Stimulated activated CD8-positive, alpha-beta memory T cell treated with anti-CD3 and anti-CD28 coated beads, Interleukin-4, amount 100 ng/mL, for 1 hour (primary cell): ENCODE results near the gene AGAP3.

ENCODE experiments used
- DNase-seq, 2 donors: peaks; one replicate each; pipeline ENCODE4 v3.0.0-alpha.2; 2020; ENCODE audit warnings: low read depth in 2 of 2, low spot score in 1 of 2

Gene AGAP3

DNA sequence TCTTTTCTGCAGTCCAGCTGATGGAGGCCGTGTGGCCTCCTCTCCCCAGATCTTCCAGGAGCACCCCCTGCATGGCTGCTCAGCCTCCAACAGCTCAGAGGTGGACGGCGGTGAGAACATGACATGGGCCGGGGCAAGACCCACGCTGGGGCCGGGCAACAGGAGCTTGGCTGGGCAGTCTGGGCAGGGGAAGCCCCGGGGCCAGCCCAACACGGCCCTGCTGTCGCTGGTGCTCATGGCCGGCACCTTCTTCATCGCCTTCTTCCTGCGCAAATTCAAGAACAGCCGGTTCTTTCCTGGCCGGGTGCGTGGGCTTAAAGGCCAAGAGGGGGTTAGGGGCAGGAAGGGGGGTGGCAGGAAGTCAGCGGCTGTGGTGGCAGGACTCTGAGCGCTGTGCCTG lies 12.3 kb upstream of the AGAP3 start:
- no peak for DNase-seq

DNA sequence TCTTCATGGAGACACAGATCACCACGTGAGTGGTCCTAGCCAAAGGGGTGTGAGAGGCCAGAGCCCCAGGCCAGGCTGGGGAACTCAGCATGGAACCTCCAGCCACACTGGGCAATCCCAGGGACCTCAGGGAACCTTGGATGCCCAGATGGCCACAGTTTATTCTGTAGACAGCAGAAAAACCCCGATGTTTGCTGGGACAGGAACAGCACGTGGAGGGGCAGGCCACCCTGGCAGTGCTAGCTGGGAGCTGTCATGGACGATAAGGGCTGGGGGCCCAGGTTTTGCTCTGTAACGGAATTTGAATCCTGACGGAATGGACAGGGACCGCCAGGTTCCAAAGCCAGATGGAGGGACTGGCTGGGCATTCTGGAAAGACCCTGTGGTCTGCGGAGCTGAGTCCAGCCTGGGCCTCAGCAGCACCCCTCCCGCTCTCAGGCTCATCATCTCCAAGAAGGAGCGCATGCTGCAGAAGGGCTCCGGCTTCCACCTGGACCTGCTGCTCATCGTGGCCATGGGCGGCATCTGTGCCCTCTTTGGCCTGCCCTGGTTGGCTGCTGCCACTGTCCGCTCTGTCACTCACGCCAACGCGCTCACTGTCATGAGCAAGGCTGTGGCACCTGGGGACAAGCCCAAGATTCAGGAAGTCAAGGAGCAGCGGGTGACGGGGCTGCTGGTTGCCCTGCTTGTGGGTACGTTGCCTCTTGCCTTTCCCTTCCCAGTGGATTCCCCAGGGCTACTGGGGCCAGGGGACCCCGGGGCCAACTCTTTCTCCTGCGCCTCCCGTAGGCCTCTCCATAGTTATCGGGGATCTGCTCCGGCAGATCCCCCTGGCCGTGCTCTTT lies 11.2 kb upstream of the AGAP3 start:
- DNase-seq = no peak

DNA sequence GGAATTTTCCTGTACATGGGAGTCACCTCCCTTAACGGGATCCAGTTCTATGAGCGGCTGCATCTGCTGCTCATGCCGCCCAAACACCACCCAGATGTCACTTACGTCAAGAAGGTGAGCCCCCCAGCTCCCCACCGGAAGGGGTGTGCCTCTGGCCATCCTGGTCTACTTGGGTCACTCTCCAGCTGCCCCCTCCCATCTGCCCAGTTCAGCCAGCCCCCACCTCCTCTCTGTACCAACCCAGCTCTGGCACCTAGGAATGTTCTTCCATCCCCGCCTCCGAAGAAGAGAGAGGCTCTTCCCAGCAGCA lies 10.7 kb upstream of the AGAP3 start:
- DNase-seq = no peak

GRCh38 chr7:151075978-151076426 lies 10.3 kb upstream of the AGAP3 start:
- no peak for DNase-seq

- no peak for DNase-seq
Measured at GRCh38 chr7:151076863-151077704, 9.2 kb upstream of the AGAP3 start.

DNA sequence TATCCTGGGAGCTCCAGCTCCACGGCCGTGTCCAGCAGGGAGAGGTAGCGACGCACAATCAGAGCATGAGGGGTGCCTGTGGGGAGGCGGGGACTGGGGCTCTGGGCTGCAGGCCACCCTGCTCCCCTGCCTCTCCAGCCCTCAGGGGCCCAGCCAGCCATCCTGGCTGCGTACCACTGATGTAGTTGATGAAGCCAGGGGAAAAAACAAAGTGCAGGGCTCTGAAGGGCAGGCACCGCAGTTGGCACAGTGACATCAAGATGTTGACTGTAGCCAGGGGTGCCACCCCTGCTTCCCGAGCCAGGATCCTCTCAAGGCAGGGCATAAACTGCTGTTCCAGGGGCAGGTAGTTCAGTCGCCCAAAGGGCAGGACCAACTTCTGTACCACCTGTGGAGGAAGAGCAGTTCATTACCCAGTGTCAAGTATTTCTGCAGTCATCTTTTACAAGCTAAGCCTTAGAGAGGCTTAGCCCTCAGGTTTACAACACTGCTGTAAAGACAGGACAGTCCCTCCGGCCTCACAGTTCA lies 8.5 kb upstream of the AGAP3 start:
- DNase-seq = no peak

- no peak for DNase-seq
Measured at GRCh38 chr7:151078233-151079040, 7.8 kb upstream of the AGAP3 start.

GRCh38 chr7:151079199-151079910 lies 6.9 kb upstream of the AGAP3 start:
- no peak for DNase-seq

- DNase-seq = no peak
Measured at GRCh38 chr7:151080067-151080521, 6.2 kb upstream of the AGAP3 start.

DNA sequence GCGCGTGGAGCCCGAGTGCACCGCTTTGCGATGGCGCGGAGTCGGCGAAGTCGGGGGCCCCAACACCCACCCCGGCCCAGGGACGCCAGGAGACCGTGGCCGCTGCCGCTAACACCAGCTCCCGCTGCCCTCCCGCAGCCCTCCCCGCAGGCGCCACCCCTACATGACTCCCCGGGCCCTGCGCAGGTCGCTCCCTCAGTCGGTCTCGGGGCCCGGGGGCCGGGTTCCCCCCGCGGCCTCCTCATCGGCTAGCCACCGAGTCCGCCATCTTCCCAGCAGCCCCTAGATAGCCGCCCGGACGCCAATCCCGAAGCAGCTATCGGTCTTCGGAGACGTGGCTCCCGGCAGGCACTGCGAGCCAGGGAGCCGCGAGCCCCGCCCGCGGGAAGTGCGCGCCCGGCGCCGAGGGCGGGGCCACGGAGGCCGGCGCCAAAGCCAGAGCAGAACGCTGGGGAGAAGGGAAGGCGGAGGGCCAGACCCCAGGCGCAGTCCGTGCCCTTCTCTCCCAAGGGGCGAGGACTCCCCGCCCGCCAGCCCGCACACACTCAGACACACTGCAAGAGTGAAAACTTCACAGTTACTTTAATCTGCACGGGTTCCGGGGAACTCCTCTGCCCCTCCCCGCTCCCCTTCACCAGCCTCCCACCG lies 5.6 kb upstream of the AGAP3 start, which contains the start of gene FASTK:
TSS of gene FASTK (minus strand) at position 288 of the 648 bp plus-strand sequence. CDS start at position 245, 43 bp downstream.
- peak; percentile 59 to 73 for DNase-seq

- no peak for DNase-seq
Measured at GRCh38 chr7:151081170-151082101, 4.8 kb upstream of the AGAP3 start.

- DNase-seq = no peak
Measured at GRCh38 chr7:151082141-151083070, 3.9 kb upstream of the AGAP3 start.

DNA sequence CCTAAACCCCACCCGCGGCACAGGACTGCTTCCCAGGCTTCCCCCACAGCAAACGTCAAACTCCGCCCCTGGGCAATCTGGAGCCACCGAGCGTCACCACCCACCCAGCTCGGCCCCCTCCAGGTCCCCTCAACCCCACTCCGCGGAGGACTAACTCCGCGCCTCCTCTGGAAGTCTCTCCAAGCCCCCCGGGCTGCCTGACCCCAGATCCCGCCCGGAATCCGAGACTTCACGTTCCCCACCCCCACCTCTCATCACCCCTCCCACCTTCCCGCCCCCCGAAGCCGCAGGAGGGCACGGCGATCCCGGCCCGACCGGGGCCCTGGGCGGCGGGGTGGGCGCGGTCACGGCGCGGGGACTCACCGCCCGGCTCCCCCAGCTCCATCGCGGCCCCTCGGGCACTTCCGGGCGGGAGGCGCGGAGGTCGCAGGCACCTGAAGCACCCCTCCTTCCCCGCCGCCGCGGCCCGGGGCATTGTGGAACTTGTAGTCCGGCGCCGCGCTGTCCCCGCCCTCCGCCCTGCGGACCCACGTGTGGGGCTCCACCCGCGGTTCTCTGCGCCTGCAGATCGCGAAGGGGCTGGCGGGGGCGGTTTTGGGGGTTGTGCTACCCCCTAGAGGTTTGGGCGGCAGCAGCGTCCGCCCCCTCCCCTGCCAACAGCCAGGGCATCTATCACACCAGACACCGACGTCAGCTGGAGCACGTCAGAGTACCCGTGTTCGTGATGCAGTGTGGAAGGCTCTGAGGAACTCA lies 3.0 kb upstream of the AGAP3 start, which contains the start of gene TMUB1:
TSS of gene TMUB1 (minus strand) at position 423 of the 753 bp plus-strand sequence. CDS start 930 bp downstream, outside the sequence.
- peak; percentile 62 to 74 for DNase-seq

GRCh38 chr7:151083824-151084160 lies 2.5 kb upstream of the AGAP3 start:
- no peak for DNase-seq

DNA sequence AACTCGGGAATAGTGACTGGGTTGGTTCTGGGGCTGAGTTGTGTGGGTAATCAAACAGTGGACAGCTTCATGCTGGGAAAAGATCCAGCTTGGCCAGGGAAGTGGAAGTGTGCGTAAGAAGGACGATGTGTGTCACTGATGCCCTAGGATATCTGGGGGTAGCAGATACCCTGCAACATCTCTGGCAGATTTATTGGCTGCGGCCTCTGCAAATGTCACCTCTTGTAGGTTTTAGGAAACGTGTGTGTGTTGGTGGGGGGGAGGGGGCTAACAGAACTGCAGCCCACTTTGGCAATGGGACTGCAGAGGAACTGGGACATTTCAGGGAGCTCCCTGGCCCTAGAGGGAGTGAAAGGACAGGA lies 965 bp upstream of the AGAP3 start:
- DNase-seq = no peak

DNA sequence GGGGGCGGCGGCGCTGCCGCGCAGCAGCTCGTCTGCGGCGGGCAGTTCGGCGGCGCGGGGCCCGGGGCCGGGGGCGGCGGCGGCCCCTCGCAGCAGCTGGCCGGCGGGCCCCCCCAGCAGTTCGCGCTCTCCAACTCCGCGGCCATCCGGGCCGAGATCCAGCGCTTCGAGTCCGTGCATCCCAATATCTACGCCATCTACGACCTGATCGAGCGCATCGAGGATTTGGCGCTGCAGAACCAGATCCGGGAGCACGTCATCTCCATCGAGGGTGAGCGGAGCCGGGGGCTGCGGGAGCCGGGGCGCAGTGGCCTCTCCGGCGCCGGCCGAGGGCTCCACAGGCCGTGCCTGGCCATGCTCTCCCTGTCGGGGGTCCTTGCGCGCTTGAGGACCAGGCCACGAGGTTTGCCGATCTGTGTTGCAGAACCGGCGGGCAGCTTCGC lies 548 bp downstream of the AGAP3 start:
- no peak for DNase-seq
